Glomerular visceral epithelial cell (primary cell): ENCODE results near the gene FKBP8.
A peak's percentile ranks its signal among the peaks of the same experiment; 100 is the strongest.
"Not testable (repeated sequence)": the region's sequence is repeated elsewhere in the genome, so short reads cannot be mapped to it uniquely, and the experiment has no call there.

ENCODE experiments used
- DNase-seq: peaks from one replicate; pipeline ENCODE4 v3.0.0-alpha.2; 2016; ENCODE audit errors: extremely low spot score

FKBP8 gene

DNA sequence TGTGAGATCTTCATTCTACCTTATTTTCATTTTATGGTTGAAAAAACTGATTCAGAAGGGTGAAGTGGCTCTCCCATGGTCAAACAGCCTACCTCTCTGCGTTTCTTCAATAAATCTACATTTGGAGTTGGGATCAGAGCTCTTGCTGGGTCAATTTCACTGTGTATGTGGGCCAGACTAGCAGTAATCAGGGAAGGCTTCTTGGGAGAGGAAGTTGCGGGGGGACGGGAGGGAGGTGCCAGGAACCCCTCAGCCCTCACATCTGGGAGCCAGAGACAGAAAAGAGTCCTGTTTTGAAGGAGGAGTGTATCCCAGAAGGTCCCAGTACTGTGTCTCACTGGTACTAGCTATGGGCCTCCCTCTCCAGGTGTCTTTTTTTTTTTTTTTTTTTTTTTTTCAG is 15.2 kb upstream of the FKBP8 start:
- no peak for DNase-seq

GRCh38 chr19:18558202-18558555 is 14.8 kb upstream of the FKBP8 start:
- no peak for DNase-seq

DNA sequence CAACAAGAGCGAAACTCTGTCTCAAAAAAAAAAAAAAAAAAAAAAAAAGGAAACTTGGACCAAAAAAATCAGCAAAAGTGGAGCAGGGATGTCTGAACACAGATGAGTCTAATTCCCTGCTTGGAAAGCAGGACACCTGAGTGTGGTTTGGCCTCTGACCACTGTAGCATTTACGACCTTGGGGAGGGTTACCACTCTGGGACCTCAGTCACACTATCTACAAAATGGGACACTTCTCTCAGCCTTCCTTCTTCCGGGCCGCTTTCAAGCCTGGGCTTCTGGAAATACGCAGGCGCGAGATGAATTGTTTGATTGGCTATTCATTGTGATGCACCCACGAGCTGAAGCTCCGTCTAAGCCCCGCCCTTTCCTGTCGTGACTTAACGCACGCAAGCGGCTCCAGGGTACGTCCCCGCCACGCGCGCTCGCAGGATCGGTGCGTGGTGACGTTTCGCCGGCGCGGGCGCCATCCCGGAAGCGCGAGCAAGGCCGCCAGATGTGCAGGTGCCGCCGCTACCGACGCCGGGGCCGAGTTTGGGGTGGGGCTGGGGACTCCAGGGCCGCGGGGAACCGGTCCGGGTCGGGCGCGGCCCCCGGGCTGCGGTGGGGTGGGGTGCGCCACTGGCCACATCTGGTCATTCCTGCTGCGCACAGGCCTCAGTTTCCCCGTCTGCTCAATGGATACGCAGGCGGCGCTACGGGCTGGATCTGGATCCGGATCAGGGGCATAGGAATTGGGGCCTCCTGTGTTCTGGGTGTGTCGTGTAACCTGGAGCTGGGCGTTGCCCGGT is 14.2 kb upstream of the FKBP8 start, which contains the start of gene KXD1:
Gene KXD1 (plus strand): TSS at position 460 of the 791 bp plus-strand sequence. CDS start 4,187 bp downstream, outside the sequence.
- peak; percentile 98 for DNase-seq

GRCh38 chr19:18551631-18552030 is 8.3 kb upstream of the FKBP8 start:
- DNase-seq, result no peak

DNA sequence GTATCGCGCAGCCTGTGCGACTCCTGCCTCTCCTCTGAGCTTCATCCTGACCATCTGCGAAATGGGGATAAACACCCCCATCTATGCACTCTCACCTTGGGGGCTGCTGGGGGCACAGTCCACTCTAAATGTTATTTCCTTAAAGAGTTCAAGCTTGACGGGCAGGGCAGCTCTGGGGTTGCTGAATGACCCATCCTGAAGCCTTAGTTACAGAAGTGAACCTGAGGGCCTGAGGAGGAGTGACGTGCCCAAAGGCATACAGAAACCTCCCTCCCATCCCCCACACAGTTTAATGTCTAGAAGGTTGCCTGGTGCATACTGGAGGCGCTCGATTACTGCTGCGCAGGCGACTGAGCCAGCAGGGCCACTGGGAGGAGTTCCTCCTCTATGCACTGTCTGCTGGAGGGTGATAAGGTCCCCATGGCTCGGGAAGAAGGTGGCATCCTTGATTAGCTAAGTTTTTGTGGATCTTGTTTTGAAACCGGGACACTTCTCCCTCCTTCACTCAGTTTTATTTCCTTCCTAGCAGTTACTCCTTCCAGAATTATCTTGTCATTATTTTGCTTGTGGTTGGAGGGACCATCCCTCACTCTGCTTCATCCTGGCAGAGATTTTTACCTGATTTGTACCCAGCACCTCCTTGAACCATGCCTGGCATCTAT is 572 bp upstream of the FKBP8 start:
- peak; percentile 42 for DNase-seq

DNA sequence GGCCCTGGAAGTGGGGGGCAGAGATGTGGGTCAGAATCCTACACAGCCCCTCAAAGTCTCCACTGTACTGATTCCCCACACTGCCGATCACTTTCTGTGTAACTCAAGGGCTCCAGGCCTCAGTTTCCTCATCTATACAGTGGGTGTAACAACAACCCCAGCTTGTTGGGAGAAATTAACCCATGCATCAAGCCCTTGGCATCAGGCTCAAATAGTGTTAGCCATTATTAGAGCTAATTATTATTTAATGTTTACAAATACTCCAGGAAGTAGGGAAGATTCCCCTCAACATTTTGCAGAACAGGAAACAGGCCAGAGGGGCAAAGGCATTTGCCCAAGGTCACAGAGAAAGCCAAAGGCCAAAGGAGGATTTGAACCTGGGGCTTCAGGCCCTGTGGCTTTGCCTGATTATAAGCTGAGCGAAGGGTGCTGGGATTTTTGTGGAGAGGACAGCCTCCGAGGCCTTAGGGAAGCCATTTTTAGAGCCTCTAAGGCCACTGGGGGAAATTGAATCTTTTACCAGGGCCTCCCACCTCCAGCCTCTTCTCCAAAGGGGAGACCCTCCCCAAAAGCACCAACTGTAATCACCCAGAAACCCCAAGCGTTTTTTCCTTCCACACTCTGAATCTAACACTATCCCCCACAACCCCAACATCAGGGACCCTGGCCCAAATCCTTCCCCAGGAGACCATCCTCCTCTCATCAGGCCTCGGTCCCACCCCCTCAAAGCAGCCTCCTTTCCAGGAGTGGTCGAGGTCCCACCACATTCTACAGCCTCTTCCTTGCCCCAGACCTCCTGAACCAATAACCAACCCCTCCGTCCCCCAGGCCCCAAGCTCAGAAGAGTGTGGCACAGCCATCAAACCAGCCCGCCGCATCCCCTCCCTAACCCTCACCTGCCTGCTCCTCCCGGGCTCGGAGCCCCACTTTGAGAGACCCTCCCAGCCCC is 1.1 kb downstream of the FKBP8 start:
- no peak for DNase-seq

DNA sequence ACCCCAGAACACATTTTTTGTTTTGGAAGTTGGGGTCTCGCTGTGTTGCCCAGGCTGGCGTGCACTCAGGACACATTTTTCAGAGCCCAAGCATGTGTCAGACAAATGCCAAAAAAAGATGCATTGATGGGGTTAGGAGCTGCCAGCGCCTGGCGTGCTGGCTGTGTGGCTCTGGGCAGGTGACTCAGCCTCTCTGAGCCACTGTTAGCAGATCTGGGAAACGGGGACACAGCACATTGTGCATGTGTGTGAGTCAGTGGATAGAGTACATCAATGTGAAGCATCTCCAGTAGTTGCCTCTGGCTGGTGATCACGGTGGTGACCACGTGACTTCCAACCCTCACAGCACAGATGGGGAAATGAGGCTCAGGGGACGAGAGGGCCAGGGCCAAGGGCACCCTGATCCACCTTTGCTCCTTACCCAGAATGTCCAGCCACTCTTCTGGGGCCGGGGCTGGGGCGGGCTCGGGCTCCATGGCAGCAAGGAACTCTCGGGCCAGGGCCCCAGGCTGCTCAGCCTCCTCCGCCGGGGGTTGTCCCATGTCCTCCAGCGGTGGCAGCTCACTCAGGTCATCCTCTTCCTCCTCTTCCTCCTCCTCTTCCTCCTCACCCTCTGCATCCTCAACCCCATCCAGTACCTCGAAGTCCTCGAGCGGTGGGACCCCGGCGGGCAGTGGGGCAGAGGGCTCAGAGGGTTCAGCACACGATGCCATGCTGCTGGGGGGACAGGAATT is 1.9 kb downstream of the FKBP8 start:
- DNase-seq, result no peak

GRCh38 chr19:18540200-18540599 is 3.2 kb downstream of the FKBP8 start:
- not testable (repeated sequence) for DNase-seq

- no peak for DNase-seq
Observed at GRCh38 chr19:18539372-18539771, 4.0 kb downstream of the FKBP8 start.

GRCh38 chr19:18538115-18538514 is 5.3 kb downstream of the FKBP8 start:
- no peak for DNase-seq

- no peak for DNase-seq
Observed at GRCh38 chr19:18537431-18537830, 5.9 kb downstream of the FKBP8 start.

DNA sequence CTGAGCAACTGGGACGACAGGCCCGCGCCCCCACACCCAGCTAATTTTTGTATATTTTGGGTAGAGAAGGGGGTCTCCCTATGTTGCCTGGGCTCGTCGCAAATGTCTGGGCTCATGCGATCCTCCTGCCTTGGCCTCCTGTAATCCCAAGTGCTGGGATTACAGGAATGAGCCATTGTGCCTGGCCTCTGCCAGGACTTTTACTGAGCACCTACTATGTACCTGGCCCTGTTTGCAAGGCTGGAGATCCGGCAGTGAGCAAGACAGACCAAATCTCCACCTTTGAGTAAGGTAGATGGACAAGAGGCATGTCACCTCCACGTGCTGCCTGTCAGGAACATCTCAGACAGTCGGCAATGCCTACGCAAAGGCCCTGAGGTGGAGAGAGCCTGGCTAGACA is 6.9 kb downstream of the FKBP8 start:
- DNase-seq, result no peak

DNA sequence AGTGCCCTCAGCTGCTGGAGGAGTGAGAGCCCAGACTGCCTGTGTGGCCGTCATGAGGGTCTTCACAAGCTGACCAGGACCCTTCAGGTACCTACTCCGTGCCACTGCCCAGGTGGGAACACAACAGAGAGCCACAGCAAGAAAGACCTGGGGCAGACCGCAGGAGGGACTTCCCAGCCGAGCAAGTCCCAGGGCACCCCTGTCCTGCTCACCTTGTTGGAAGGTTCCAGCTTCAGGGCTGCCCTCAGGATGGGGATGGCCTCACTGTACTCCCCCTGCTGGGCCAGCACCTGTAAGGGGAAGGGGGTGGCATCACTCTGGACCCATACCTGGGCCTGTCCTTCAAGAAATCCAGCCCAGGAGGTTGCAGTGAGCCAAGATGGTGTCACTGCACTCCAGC is 10.3 kb downstream of the FKBP8 start:
- DNase-seq, result no peak

DNA sequence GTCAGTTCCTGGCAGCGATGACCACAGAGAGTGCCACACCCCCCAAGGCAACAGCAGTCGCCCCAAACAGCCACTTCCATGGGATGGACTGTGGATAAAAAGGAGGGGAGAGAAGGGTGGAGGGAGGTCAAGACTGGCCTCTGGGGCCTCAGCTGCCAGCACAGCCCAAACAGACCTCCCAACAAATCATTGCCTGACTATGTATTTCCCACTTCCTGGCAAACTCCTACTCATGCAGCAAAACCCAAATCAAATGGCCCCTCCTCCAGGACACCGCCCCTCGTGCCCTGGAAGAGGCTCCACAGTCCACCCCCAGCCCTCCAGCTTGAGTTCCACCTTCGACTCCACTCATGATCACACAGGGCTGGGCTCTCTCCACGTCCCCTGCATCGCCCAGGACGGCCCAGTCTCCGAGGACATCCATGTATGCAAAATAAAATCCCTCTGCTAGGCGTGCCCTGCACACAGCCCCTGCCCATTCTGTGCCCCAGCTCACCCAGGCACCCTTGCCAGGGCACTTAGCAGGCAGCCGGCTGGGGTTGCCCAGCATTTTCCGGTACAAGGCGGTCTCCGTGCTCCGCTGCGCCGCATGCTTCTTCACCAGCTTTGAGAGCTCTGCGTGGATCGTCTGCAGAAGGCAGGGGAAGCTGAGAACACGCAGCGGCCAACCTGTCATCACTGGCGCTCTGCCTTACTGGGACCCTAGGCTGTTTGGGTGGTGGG is 11.0 kb downstream of the FKBP8 start:
- no peak for DNase-seq

GRCh38 chr19:18531485-18531884 is 11.9 kb downstream of the FKBP8 start:
- DNase-seq, result no peak

DNA sequence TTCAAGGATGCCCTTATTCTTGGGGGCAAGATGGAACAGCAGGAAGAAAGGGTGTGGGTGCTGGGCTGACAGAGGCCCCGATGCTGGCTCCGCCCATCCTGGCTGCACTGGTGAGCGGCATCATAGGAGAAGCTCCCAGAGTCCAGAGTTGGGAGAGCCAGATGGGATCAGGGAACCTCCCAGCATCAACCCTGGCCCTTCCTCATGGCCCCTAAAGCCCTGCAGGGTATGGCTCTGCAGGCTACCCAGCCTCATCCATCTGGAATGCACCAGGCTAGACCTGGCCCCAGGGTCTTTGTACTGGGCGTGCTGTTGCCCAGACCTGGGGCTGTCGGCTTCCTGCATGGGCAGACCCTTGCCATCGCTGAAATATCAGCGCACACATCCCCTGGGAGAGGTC is 13.6 kb downstream of the FKBP8 start:
- no peak for DNase-seq

DNA sequence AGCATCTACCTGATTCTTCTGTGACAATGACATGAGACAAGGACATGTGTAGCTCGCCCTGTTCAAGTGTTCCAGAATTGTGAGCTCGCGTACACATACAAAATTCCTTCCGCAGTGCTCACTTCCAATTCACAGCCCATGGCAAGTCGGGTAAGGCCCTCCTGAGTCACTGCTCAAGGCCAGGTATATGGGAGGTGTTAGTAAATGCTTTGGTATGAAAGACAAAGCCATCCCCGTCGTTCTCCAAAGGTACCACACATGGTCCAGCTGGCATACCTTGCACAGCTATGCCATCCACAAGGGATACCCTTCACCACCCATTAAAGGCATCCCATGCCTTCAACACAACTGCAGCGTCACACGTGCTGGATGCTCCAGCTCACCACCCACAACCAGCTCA is 17.1 kb downstream of the FKBP8 start:
- no peak for DNase-seq

DNA sequence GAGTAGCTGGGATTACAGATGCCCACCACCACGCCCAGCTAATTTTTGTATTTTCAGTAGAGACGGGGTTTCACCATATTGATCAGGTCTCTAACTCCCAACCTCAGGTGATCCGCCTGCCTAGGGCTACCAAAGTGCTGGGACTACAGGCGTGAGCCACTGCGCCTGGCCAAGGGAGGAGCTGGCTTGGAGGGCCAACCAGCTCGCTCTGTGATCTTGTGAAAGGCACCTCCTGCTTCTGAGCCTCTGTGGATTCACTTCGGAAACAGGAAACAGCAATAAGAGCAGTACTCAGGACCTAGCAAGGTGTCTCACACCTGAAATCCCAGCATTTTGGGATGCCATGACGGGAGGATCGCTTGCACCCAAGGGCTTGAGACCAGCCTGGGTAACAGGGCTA is 19.5 kb downstream of the FKBP8 start:
- no peak for DNase-seq

GRCh38 chr19:18522862-18523440 is 20.4 kb downstream of the FKBP8 start:
- not testable (repeated sequence) for DNase-seq

DNA sequence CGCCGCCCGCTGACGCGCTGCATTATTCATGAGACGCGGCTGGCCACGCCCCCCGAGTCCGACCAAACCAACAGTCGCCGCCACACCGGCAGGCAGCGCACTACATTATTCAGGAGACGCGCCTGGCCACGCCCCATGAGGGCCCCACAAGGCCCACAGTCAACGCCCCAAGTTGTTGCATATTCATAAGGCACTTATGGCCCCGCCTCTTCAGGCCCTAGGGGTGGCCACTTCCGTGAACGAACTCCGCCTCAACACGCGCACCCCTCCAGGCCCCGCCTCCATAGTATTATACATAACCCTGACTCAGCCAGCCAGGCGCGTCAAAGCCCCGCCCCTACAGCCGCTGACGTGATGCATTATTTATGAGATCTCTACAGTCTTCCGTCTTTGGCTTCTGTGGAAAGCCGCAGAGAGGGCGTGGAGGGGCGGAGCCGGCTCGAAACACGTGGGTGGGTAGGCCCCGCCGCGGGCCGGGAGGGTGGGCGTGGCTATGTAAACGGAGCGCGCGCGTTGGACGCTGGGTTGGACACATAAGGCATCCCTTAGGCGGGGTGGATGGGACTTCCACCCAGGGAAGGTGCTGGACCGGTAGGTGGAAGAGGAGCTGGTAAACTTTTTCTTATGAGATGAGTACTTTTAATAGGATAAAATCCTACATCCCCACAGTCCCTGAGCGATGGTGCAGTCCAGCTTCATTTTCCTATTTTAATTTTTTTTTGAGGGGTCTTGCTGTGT is 21.1 kb downstream of the FKBP8 start:
- DNase-seq, result peak; percentile 100
